ENCODE data around the gene PLCB1.

DNA sequence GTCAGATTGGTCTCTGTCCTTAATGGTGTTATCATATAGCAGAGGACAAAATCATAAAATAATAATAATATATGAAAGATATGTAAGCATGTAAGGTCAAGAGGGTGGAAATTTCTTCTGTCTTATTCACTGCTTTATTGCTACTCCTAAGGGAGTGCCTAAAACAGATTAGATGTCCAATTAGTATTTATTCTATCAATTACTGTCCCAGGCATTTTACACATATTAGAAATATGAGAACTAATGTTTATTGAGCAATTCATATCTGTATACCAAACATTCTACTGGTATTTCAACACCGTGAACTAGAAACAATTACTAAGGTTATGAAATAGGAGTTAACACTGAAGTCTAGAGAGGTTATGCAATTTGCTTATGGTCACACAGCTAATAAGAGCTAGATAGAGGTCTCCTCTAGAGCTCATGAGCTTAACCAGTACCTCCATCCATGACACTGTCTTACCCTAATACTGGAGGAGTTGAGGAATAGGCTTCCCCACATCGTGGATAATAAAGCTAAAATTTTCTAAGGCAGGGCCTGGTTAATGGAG, 302.3 kb downstream of the PLCB1 start:
- TF ChIP-seq EZH2 (IDR thresholded peaks at IDR 0.05) (no peak), POLR2AphosphoS5 (IDR thresholded peaks at IDR 0.05; ENCODE audit: borderline replicate concordance, low read depth, low read length) (no peak), FOXP2 (optimal IDR thresholded peaks at IDR 0.05; ENCODE audit: control extremely low read depth, extremely low read length, insufficient read depth) (no peak)

Data from SK-N-MC (cell line).